BE2C (cell line): ENCODE results near the gene TMEM26. TPM values are rescaled to one million over a fixed set of nuclear protein-coding genes. Genes with fewer than 3 reads are reported as not detected.

Experiments used
- DNase-seq: peaks from one replicate; pipeline ENCODE4 v3.0.0-alpha.2; 2020
- H3K27me3 ChIP-seq: fragments of 250-450 bp; sonication (Bioruptor Pico); 2 replicates; pipeline ENCODE4 v1.5.1; 2020; ENCODE audit warnings: mild to moderate bottlenecking
- H3K36me3 ChIP-seq: fragments of 250-450 bp; sonication (Bioruptor Pico); 2 replicates; pipeline ENCODE4 v1.5.1; 2020; ENCODE audit warnings: mild to moderate bottlenecking
- H3K4me1 ChIP-seq: fragments of 250-450 bp; sonication (Bioruptor Pico); 2 replicates; pipeline ENCODE4 v1.5.1; 2020
- H3K4me3 ChIP-seq: 2 replicates; pipeline ENCODE4 v1.5.1; 2011; ENCODE audit warnings: low read depth, low read length
- H3K9me3 ChIP-seq: fragments of 250-450 bp; sonication (Bioruptor Pico); 2 replicates; pipeline ENCODE4 v1.5.1; 2020
- CTCF ChIP-seq: IDR thresholded peaks from 2 replicates; pipeline ENCODE4 v1.5.1; 2012; ENCODE audit warnings: mild to moderate bottlenecking, low read depth, low read length
- polyA plus RNA-seq: library from polyadenylated mRNA; unstranded; fragments of >200 nt; gene quantifications from one replicate; pipeline ENCODE4 v1.2.1, GENCODE V29; 2012; ENCODE audit warnings: low read depth, missing spikeins; ENCODE audit not compliant: insufficient read length, insufficient read depth

Gene TMEM26
- polyA plus RNA-seq: not detected

GRCh38 chr10:61452655-61453641, at the start of gene TMEM26:
TSS of gene TMEM26 (minus strand) at chr10:61453381. CDS start at chr10:61453081, 300 bp downstream.
- no peaks in the 10 kb centered on the region for H3K4me1 ChIP-seq
- H3K9me3 ChIP-seq: no peaks in the 10 kb centered on the region
- no peak within 1 kb of the TSS for H3K4me3 ChIP-seq
- H3K27me3 ChIP-seq: peaks cover 14% of the 10 kb centered on the region; the same call in 1 of the 2 replicates
- TF ChIP-seq CTCF: no peak
- H3K36me3 ChIP-seq: no peaks in the 10 kb centered on the region
- DNase-seq: no peak

- Histone ChIP-seq H3K4me3 (no peak overlapping the region), H3K4me1 (no peaks in the 10 kb centered on the region), H3K36me3 (no peaks in the 10 kb centered on the region), H3K27me3 (0 out of 2 replicates have a peak, but pooled peaks cover 3% of the 10 kb centered on the region), H3K9me3 (no peaks in the 10 kb centered on the region)
- DNase-seq: no peak
- TF ChIP-seq CTCF: no peak
Observed at GRCh38 chr10:61500460-61500859, 47.3 kb upstream of the TMEM26 start.

GRCh38 chr10:61492364-61492995, 39.3 kb upstream of the TMEM26 start:
- Histone ChIP-seq H3K4me3 (no peak overlapping the region), H3K9me3 (no peaks in the 10 kb centered on the region), H3K4me1 (no peaks in the 10 kb centered on the region), H3K27me3 (peaks cover 7% of the 10 kb centered on the region; the same call in 1 of the 2 replicates), H3K36me3 (no peaks in the 10 kb centered on the region)
- TF ChIP-seq CTCF: no peak
- DNase-seq: no peak

GRCh38 chr10:61487506-61487905, 34.3 kb upstream of the TMEM26 start:
- Histone ChIP-seq H3K9me3 (no peaks in the 10 kb centered on the region), H3K4me1 (no peaks in the 10 kb centered on the region), H3K27me3 (no peaks in the 10 kb centered on the region), H3K36me3 (no peaks in the 10 kb centered on the region), H3K4me3 (no peak overlapping the region)
- TF ChIP-seq CTCF: no peak
- DNase-seq: no peak

- Histone ChIP-seq H3K4me3 (no peak overlapping the region), H3K4me1 (no peaks in the 10 kb centered on the region), H3K27me3 (no peaks in the 10 kb centered on the region), H3K9me3 (no peaks in the 10 kb centered on the region), H3K36me3 (no peaks in the 10 kb centered on the region)
- no peak for DNase-seq
- TF ChIP-seq CTCF: no peak
Observed at GRCh38 chr10:61486738-61487396, 33.7 kb upstream of the TMEM26 start.
